HCT116 (cell line): Measurements from ENCODE around the gene SEL1L2. TPM values are rescaled to one million over a fixed set of nuclear protein-coding genes. Genes with fewer than 3 reads are reported as not detected.

Experiments
- ATAC-seq: fragments of 200-7000 bp; cut with Tn5 transposase; 2 replicates; pipeline ENCODE4 v1.9.1; 2020; ENCODE audit warnings: mild to moderate bottlenecking, moderate library complexity
- BruUV-seq: library from RNA; stranded (reverse); fragments of 400-500 nt; replicated peaks from 2 replicates; lab custom pipeline; 2021; lab: Mats Ljungman, UMichigan
- CTCF ChIA-PET: fragments of 300-600 bp; sonication (Branson Sonifier 250); formaldehyde crosslinking; loops from one replicate; lab custom pipeline; 2021; ENCODE audit warnings: antibody characterized with exemption; lab: Charles Lee
- POLR2A ChIA-PET: fragments of 300-600, 350-600 bp; sonication (Branson Sonifier 250); formaldehyde crosslinking; loops from one replicate; lab custom pipeline; 2021; ENCODE audit warnings: antibody characterized with exemption; lab: Charles Lee
- RAD21 ChIA-PET, 2 experiments: fragments of 300-600 bp; sonication (Branson Sonifier 250); formaldehyde crosslinking; loops; one replicate each; lab custom pipeline; 2023; ENCODE audit warnings: low total read pairs in 2 of 2; ENCODE audit not compliant: uncharacterized antibody in 2 of 2, unreplicated experiment in 2 of 2, low non-redundant PET in 1 of 2; lab: Charles Lee
- DNase-seq: peaks from one replicate; pipeline ENCODE4 v3.0.0-alpha.2; 2010; ENCODE audit warnings: low read depth, low spot score
- H2AFZ ChIP-seq: fragments of 200-600 bp; shearing (Covaris generic), sonication (generic); 2 replicates; pipeline ENCODE4 v1.6.1; 2017; ENCODE audit warnings: low read depth, mixed run types, mixed read lengths, antibody characterized with exemption, low read length; ENCODE audit not compliant: poor library complexity, severe bottlenecking
- H3K27ac ChIP-seq: 2 replicates; pipeline ENCODE4 v1.5.1; 2012; ENCODE audit warnings: low read depth, low read length
- H3K27me3 ChIP-seq: fragments of 200-600 bp; sonication (generic); 2 replicates; pipeline ENCODE4 v1.6.1; 2016; ENCODE audit warnings: mixed run types, low read length, mixed read lengths; ENCODE audit not compliant: insufficient read depth
- H3K36me3 ChIP-seq, 2 experiments: fragments of 200-500 bp in 1 of 2; fragments of 200-600 bp in 1 of 2; sonication (Bioruptor generic) in 1 of 2; sonication (generic) in 1 of 2; 2 replicates each; pipeline versions ENCODE4 v1.5.1 to v1.6.1; 2014 to 2016; ENCODE audit warnings: low read length in 2 of 2, inconsistent platforms in 1 of 2, mixed read lengths in 1 of 2, mixed run types in 1 of 2; ENCODE audit not compliant: insufficient read depth in 2 of 2, control insufficient read depth in 1 of 2
- H3K4me1 ChIP-seq, 2 experiments: fragments of 200-600 bp in 1 of 2; sonication (generic) in 1 of 2; 2 replicates each; pipeline versions ENCODE4 v1.5.1 to v1.6.1; 2012 to 2017; ENCODE audit warnings: low read length in 2 of 2, inconsistent platforms in 1 of 2, mild to moderate bottlenecking in 1 of 2, mixed read lengths in 1 of 2, mixed run types in 1 of 2, moderate library complexity in 1 of 2; ENCODE audit not compliant: insufficient read depth in 2 of 2, control insufficient read depth in 1 of 2
- H3K4me2 ChIP-seq: fragments of 200-600 bp; sonication (generic); 2 replicates; pipeline ENCODE4 v1.6.1; 2017; ENCODE audit warnings: mixed run types, low read length, mixed read lengths
- H3K4me3 ChIP-seq, 2 experiments: fragments of 200-600 bp in 1 of 2; sonication (generic) in 1 of 2; replicated peaks in 1 of 2; 2 replicates each; pipeline ENCODE4 v1.5.1; 2011 to 2016; ENCODE audit warnings: low read length in 2 of 2, control low read depth in 1 of 2, low read depth in 1 of 2, mild to moderate bottlenecking in 1 of 2, mixed read lengths in 1 of 2, mixed run types in 1 of 2
- H3K79me2 ChIP-seq: fragments of 200-600 bp; sonication (generic); 2 replicates; pipeline ENCODE4 v1.6.1; 2017; ENCODE audit warnings: mild to moderate bottlenecking, mixed run types, low read length, moderate library complexity, mixed read lengths; ENCODE audit not compliant: insufficient read depth
- H3K9ac ChIP-seq: fragments of 200-600 bp; sonication (generic); 2 replicates; pipeline ENCODE4 v1.6.1; 2016; ENCODE audit warnings: low read length, mixed read lengths
- H3K9me2 ChIP-seq: fragments of 200-600 bp; sonication (generic), shearing (Covaris generic); 2 replicates; pipeline ENCODE4 v1.6.1; 2017; ENCODE audit warnings: mixed run types, mild to moderate bottlenecking, moderate library complexity; ENCODE audit not compliant: insufficient read depth
- H3K9me3 ChIP-seq, 2 experiments: fragments of 200-500 bp in 1 of 2; fragments of 200-600 bp in 1 of 2; sonication (Bioruptor generic) in 1 of 2; sonication (generic) in 1 of 2; 2 replicates each; pipeline ENCODE4 v1.6.1; 2014 to 2017; ENCODE audit warnings: low read length in 2 of 2, mixed read lengths in 2 of 2, inconsistent platforms in 1 of 2, low read depth in 1 of 2, mild to moderate bottlenecking in 1 of 2, mixed run types in 1 of 2, moderate library complexity in 1 of 2; ENCODE audit not compliant: control insufficient read depth in 1 of 2, insufficient read depth in 1 of 2
- H4K20me1 ChIP-seq: fragments of 200-600 bp; sonication (generic), shearing (Covaris generic); 2 replicates; pipeline ENCODE4 v1.6.1; 2017; ENCODE audit warnings: mixed run types, mild to moderate bottlenecking, moderate library complexity; ENCODE audit not compliant: insufficient read depth
- CBX3 ChIP-seq: IDR thresholded peaks from 2 replicates; pipeline ENCODE4 v1.6.1; 2012; ENCODE audit warnings: low read depth
- EGR1 ChIP-seq: IDR thresholded peaks from 2 replicates; pipeline ENCODE4 v1.6.1; 2012; ENCODE audit warnings: low read depth
- EZH2 ChIP-seq: fragments of 200-600 bp; sonication (generic); IDR thresholded peaks from 2 replicates; pipeline ENCODE4 v1.6.1; 2017; ENCODE audit warnings: antibody characterized with exemption, mixed run types
- FOSL1 ChIP-seq: IDR thresholded peaks from 2 replicates; pipeline ENCODE4 v1.6.1; 2012; ENCODE audit warnings: low read depth
- MAX ChIP-seq: IDR thresholded peaks from 2 replicates; pipeline ENCODE4 v1.6.1; 2012
- POLR2AphosphoS5 ChIP-seq: IDR thresholded peaks from 2 replicates; pipeline ENCODE4 v1.6.1; 2011; ENCODE audit warnings: mild to moderate bottlenecking, low read depth, low read length, moderate library complexity
- RAD21 ChIP-seq: IDR thresholded peaks from 2 replicates; pipeline ENCODE4 v1.6.1; 2012; ENCODE audit warnings: low read depth, mild to moderate bottlenecking
- SP1 ChIP-seq: IDR thresholded peaks from 2 replicates; pipeline ENCODE4 v1.6.1; 2012; ENCODE audit warnings: low read depth
- SRF ChIP-seq: IDR thresholded peaks from 2 replicates; pipeline ENCODE4 v1.6.1; 2012; ENCODE audit warnings: low read depth
- ZBTB33 ChIP-seq: IDR thresholded peaks from 2 replicates; pipeline ENCODE4 v1.6.1; 2011; ENCODE audit warnings: mild to moderate bottlenecking, low read length, moderate library complexity; ENCODE audit not compliant: insufficient replicate concordance; ENCODE audit errors: extremely low read depth
- ZFX ChIP-seq: fragments of 450-650 bp; IDR thresholded peaks from 2 replicates; pipeline ENCODE4 v1.6.1; 2017
- intact Hi-C: fragments of 100-400 bp; cut with micrococcal nuclease; formaldehyde crosslinking; loops from 2 replicates; pipeline ENCODE4 v1.10.0; 2022
- total RNA-seq: library from RNA; stranded (reverse); gene quantifications from one replicate; pipeline ENCODE4 v1.2.1, GENCODE V29; 2021; ENCODE audit not compliant: unreplicated experiment

The SEL1L2 gene
- total RNA-seq, 1 experiment from 2014 or later = not detected

- Histone ChIP-seq H3K36me3 (no peaks in the 10 kb centered on the region), H3K4me3 (no peak overlapping the region), H3K9me3 (no peaks in the 10 kb centered on the region), H2AFZ (no peak overlapping the region), H3K27me3 (no peaks in the 10 kb centered on the region), H3K27ac (no peak overlapping the region), H3K4me1 (no peaks in the 10 kb centered on the region), H4K20me1 (no peaks in the 10 kb centered on the region), H3K4me2 (no peak overlapping the region), H3K9ac (no peak overlapping the region), H3K9me2 (no peaks in the 10 kb centered on the region), H3K79me2 (no peaks in the 10 kb centered on the region)
- BruUV-seq = no TSS peak
- ATAC-seq = no peak
- RAD21 ChIA-PET = no interaction called here
- no peak for TF ChIP-seq EGR1
- POLR2A ChIA-PET = no interaction called here
- intact Hi-C loops = no loop called here
- CTCF ChIA-PET = no interaction called here
- no peak for DNase-seq
Measured at GRCh38 chr20:14012671-14013070, 22.3 kb upstream of the SEL1L2 start.

- Histone ChIP-seq H3K9ac (no peak overlapping the region), H3K36me3 (no peaks in the 10 kb centered on the region), H3K4me1 (no peaks in the 10 kb centered on the region), H2AFZ (no peak overlapping the region), H3K4me2 (no peak overlapping the region), H3K27me3 (no peaks in the 10 kb centered on the region), H3K9me2 (no peaks in the 10 kb centered on the region), H3K79me2 (no peaks in the 10 kb centered on the region)
- DNase-seq = no peak
- RAD21 ChIA-PET = no interaction called here
- CTCF ChIA-PET = no interaction called here
- POLR2A ChIA-PET = no interaction called here
- intact Hi-C loops = no loop called here
- ATAC-seq = no peak
- no peak for TF ChIP-seq ZBTB33
- TF ChIP-seq POLR2AphosphoS5 = no peak
- TF ChIP-seq RAD21 = no peak
- no peak for TF ChIP-seq FOSL1
- TF ChIP-seq CBX3 = no peak
- TF ChIP-seq SRF = no peak
- no peak for TF ChIP-seq ZFX
- no peak for TF ChIP-seq MAX
- no peak for TF ChIP-seq EZH2
- no peak for TF ChIP-seq SP1
- TF ChIP-seq, all 23 proteins: peak for 0
- BruUV-seq = no TSS peak
- Histone ChIP-seq H3K27ac (no peak overlapping the region), H3K9me3 (0 out of 4 replicates have a peak, but pooled peaks cover 0 to 4% of the 10 kb centered on the region in 2 experiments), H4K20me1 (no peaks in the 10 kb centered on the region), H3K4me3 (no peak overlapping the region)
Measured at GRCh38 chr20:14009208-14009607, 18.8 kb upstream of the SEL1L2 start.
